ENCODE data around the gene NGLY1. TPM values are rescaled to one million over a fixed set of nuclear protein-coding genes. Genes with fewer than 3 reads are reported as not detected.

Gene NGLY1
- total and polyA plus RNA-seq, 2 of the 4 experiments (the other 2 are of a cell fraction): 10.0 to 14.9 TPM

DNA sequence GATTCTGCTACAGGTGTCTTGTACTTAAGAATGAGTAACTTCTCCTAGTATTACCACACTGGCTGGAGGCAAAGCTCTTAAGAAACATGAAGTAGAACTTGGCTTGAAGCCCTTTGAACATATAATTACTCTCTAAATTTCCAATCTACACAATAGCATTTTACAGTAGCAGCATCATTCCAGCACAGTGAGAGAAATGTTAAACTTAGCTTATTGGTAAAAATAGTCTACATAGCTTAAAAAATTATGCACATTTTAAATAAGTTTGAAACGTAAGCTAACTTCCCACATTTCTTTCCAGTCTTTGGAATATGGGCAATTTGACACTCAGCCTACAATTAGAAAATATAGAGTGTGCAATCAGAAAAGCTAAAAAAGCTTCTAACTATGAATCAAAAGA, 85.7 kb downstream of the NGLY1 start:
- CTCF ChIA-PET: interaction anchor here (0.7 kb wide), 1 partner anchor 9 kb away, joined by 3 read pairs; no protein-coding TSS in a partner anchor
- Histone ChIP-seq H3K14ac (replicated peaks; ENCODE audit: low read depth, low read length) (no peak overlapping the region), H2AK5ac (ENCODE audit: low read depth, low read length) (no peak overlapping the region), H3K4me3 (ENCODE audit: insufficient read depth, low read depth, low read length) (no peak overlapping the region), H2BK20ac (ENCODE audit: low read depth, low read length) (no peak overlapping the region), H4K91ac (ENCODE audit: insufficient read depth, low read depth, low read length) (no peak overlapping the region), H3K27me3 (ENCODE audit: control insufficient read depth, insufficient read depth, low read length) (no peaks in the 10 kb centered on the region), H3K36me3 (ENCODE audit: control insufficient read depth, insufficient read depth, low read length) (no peaks in the 10 kb centered on the region), H3K56ac (ENCODE audit: extremely low read depth, insufficient read depth, low read length) (no peak overlapping the region), H3K9me3 (ENCODE audit: control insufficient read depth, insufficient read depth, low read length) (no peaks in the 10 kb centered on the region), H2AK9ac (replicated peaks; ENCODE audit: low read depth, low read length, poor library complexity) (no peak overlapping the region), H3K4me2 (ENCODE audit: low read depth, low read length) (no peak overlapping the region), H4K8ac (ENCODE audit: low read depth in 2 of 2, low read length in 2 of 2) (no peak overlapping the region), H3K9me1 (ENCODE audit: insufficient read depth, low read length) (no peaks in the 10 kb centered on the region), H4K20me1 (ENCODE audit: insufficient read depth, low read length) (no peaks in the 10 kb centered on the region), H2BK5ac (ENCODE audit: low read depth, low read length, poor library complexity, severe bottlenecking) (no peak overlapping the region), H3K27ac (ENCODE audit: insufficient read depth, low read length) (no peak overlapping the region), H3K9ac (ENCODE audit: low read depth, low read length) (no peak overlapping the region), H2BK15ac (ENCODE audit: low read depth, low read length) (no peak overlapping the region), H3K4me1 (ENCODE audit: control insufficient read depth, insufficient read depth, low read length) (no peaks in the 10 kb centered on the region), H3K79me1 (ENCODE audit: low read depth in 1 of 2, low read length in 2 of 2) (no peaks in the 10 kb centered on the region), H3K23ac (ENCODE audit: low read depth, low read length) (no peak overlapping the region), H3K4ac (ENCODE audit: low read depth, low read length) (no peak overlapping the region), H4K5ac (ENCODE audit: low read depth, low read length) (no peak overlapping the region), H2BK120ac (ENCODE audit: low read depth, low read length) (no peak overlapping the region), H2AFZ (replicated peaks; ENCODE audit: low read length, poor library complexity) (no peak overlapping the region), H3K18ac (ENCODE audit: low read depth, low read length) (no peak overlapping the region)
- no CpG with 5 or more reads among the region's 1 CpG for WGBS, 2 experiments (ENCODE audit: extremely low coverage in 2 of 2, insufficient read length in 1 of 2)
- dilution Hi-C loops (cut with HindIII; ENCODE audit: low sequenced_read_pairs, unreplicated experiment): no loop called here
- in situ Hi-C loops (cut with MboI; ENCODE audit: low sequenced_read_pairs): no loop called here
- TF ChIP-seq CEBPB (IDR thresholded peaks at IDR 0.05; ENCODE audit: low read depth, low read length): no peak
- TF ChIP-seq RFX5 (IDR thresholded peaks at IDR 0.05; ENCODE audit: low read depth, low read length): no peak
- no peak for TF ChIP-seq MXI1 (IDR thresholded peaks at IDR 0.05; ENCODE audit: borderline replicate concordance, low read depth, low read length)
- TF ChIP-seq RAD21 (IDR thresholded peaks at IDR 0.05; ENCODE audit: low read length): no peak
- no peak for TF ChIP-seq POLR2A (IDR thresholded peaks at IDR 0.05; ENCODE audit: low read depth, low read length)
- TF ChIP-seq MAFK (IDR thresholded peaks at IDR 0.05; ENCODE audit: low read depth, low read length): no peak
- TF ChIP-seq FOS (IDR thresholded peaks at IDR 0.05; ENCODE audit: low read depth, low read length): no peak
- TF ChIP-seq RCOR1 (IDR thresholded peaks at IDR 0.05; ENCODE audit: insufficient replicate concordance, low read length): no peak
- no peak for TF ChIP-seq NFE2L2 (IDR thresholded peaks at IDR 0.05; ENCODE audit: low read depth, low read length)
- TF ChIP-seq, protein P1, sequence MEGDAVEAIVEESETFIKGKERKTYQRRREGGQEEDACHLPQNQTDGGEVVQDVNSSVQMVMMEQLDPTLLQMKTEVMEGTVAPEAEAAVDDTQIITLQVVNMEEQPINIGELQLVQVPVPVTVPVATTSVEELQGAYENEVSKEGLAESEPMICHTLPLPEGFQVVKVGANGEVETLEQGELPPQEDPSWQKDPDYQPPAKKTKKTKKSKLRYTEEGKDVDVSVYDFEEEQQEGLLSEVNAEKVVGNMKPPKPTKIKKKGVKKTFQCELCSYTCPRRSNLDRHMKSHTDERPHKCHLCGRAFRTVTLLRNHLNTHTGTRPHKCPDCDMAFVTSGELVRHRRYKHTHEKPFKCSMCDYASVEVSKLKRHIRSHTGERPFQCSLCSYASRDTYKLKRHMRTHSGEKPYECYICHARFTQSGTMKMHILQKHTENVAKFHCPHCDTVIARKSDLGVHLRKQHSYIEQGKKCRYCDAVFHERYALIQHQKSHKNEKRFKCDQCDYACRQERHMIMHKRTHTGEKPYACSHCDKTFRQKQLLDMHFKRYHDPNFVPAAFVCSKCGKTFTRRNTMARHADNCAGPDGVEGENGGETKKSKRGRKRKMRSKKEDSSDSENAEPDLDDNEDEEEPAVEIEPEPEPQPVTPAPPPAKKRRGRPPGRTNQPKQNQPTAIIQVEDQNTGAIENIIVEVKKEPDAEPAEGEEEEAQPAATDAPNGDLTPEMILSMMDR (conservative IDR thresholded peaks at IDR 0.05; ENCODE audit: low read depth, low read length): no peak
- no peak for TF ChIP-seq MAZ (IDR thresholded peaks at IDR 0.05; ENCODE audit: borderline replicate concordance, low read depth, low read length)
- no peak for TF ChIP-seq BHLHE40 (IDR thresholded peaks at IDR 0.05; ENCODE audit: low read depth, low read length)
- POLR2A ChIA-PET (ENCODE audit: unreplicated experiment): interaction anchor here (0.6 kb wide), 1 partner anchor 26 kb away, joined by 5 read pairs; no protein-coding TSS in a partner anchor
- DNase-seq: no peak
- intact Hi-C loops (cut with micrococcal nuclease): no loop called here
- BruUV-seq (replicated peaks): no TSS peak
- ATAC-seq (ENCODE audit: low read depth): no peak
